Activated CD4-positive, alpha-beta T cell treated with anti-CD3 and anti-CD28 coated beads, Interleukin-2, amount 10 ng/mL, durations not matched to agents 7 days and 5 days (primary cell): ENCODE data around the gene AKAP13. TPM values are rescaled to one million over a fixed set of nuclear protein-coding genes. Genes with fewer than 3 reads are reported as not detected.

Source experiments
- CTCF ChIA-PET: fragments of 350-600 bp; sonication (Branson Sonifier 250); formaldehyde crosslinking; loops from one replicate; lab custom pipeline; 2021; ENCODE audit warnings: antibody characterized with exemption; lab: Charles Lee
- POLR2A ChIA-PET: fragments of 350-600 bp; sonication (Branson Sonifier 250); formaldehyde crosslinking; loops from one replicate; lab custom pipeline; 2021; ENCODE audit warnings: antibody characterized with exemption; lab: Charles Lee
- DNase-seq: peaks from one replicate; pipeline ENCODE4 v3.0.0-alpha.2; 2020
- H3K27ac Mint-ChIP-seq: one replicate; pipeline ENCODE4 v1.8.0; 2021; ENCODE audit warnings: mild to moderate bottlenecking, moderate library complexity, mixed read lengths
- H3K27me3 Mint-ChIP-seq: one replicate; pipeline ENCODE4 v1.8.0; 2021; ENCODE audit warnings: mixed read lengths
- H3K36me3 Mint-ChIP-seq: one replicate; pipeline ENCODE4 v1.8.0; 2021; ENCODE audit warnings: low read depth, mixed read lengths
- H3K4me1 Mint-ChIP-seq: one replicate; pipeline ENCODE4 v1.8.0; 2021; ENCODE audit warnings: mixed read lengths
- H3K4me3 Mint-ChIP-seq: one replicate; pipeline ENCODE4 v1.8.0; 2021; ENCODE audit warnings: mild to moderate bottlenecking, moderate library complexity, mixed read lengths
- H3K9me3 Mint-ChIP-seq: one replicate; pipeline ENCODE4 v1.8.0; 2021; ENCODE audit warnings: mixed read lengths
- total RNA-seq, 2 experiments: library from RNA; stranded (reverse); gene quantifications; one replicate each; pipeline ENCODE4 v1.2.3, GENCODE V29; 2021

Gene AKAP13
- total RNA-seq, 2 experiments from 2014 or later, result 152 to 181 TPM

GRCh38 chr15:85750319-85751290 lies 370.2 kb downstream of the AKAP13 start:
- CTCF ChIA-PET, result no interaction called here
- no peaks in the 10 kb centered on the region for H3K9me3 Mint-ChIP-seq
- DNase-seq, result no peak
- H3K27me3 Mint-ChIP-seq, result no peaks in the 10 kb centered on the region
- H3K4me1 Mint-ChIP-seq, result peaks cover 12% of the 10 kb centered on the region
- peaks cover 19% of the 10 kb centered on the region for H3K36me3 Mint-ChIP-seq
- peak overlapping the region; percentile 50 for H3K27ac Mint-ChIP-seq
- H3K4me3 Mint-ChIP-seq, result no peak overlapping the region
- POLR2A ChIA-PET, result no interaction called here

DNA sequence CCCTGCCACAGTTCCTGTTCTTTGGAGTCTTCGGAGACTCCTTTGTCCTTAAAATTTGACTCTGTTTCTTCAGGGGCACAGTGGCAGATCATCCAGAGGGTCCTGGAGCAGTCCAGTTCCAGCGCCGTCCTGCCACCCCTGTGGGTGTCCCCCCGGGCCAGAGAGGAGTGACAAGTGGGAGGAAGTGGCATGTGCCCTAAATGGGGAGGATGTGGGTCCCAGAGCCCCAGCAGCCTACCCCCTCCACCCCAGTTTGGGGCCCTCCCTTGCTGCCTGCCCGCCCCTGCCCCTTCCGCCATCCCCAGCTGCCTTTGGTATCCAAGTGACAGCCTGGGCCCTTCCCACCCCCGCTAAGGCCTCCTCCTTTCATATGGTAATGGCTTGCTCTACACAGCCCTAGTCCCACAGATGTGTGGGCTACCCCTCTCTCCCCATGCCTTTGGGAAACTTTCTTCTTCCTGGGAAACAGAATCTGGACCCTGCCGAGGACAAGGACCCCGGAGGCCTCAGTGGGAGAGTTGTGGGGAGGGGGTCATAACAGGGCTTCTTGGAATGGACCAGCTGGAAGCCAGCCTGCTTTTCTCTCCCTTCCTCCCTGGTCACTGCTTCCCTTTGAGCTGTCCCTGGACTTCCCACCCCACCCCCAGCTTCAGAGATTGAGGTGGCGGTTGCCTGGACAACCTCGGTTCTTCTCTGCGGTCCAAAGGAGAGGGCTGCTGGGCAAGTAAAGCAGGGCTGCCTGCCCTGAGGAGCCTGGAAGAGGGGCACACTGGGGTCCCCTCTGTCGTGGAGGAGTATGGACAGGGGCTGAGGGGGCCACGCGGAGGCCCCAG lies 371.1 kb downstream of the AKAP13 start:
- peak overlapping the region; percentile 36 for H3K27ac Mint-ChIP-seq
- peaks cover 15% of the 10 kb centered on the region for H3K36me3 Mint-ChIP-seq
- POLR2A ChIA-PET, result no interaction called here
- no peak overlapping the region for H3K4me3 Mint-ChIP-seq
- CTCF ChIA-PET, result interaction anchor here (0.9 to 1.7 kb wide), 3 partner anchors 9 to 12 kb away, joined by 3 to 5 read pairs (median 3); no protein-coding TSS in a partner anchor
- peaks cover 12% of the 10 kb centered on the region for H3K4me1 Mint-ChIP-seq
- H3K9me3 Mint-ChIP-seq, result no peaks in the 10 kb centered on the region
- no peaks in the 10 kb centered on the region for H3K27me3 Mint-ChIP-seq
- no peak for DNase-seq

- H3K4me1 Mint-ChIP-seq, result peaks cover 12% of the 10 kb centered on the region
- ChIA-PET POLR2A (no interaction called here), CTCF (interaction anchor here (0.6 to 1.7 kb wide), 4 partner anchors 9 to 16 kb away, joined by 3 to 5 read pairs (median 3); no protein-coding TSS in a partner anchor)
- H3K27ac Mint-ChIP-seq, result no peak overlapping the region
- peaks cover 10% of the 10 kb centered on the region for H3K36me3 Mint-ChIP-seq
- H3K9me3 Mint-ChIP-seq, result no peaks in the 10 kb centered on the region
- no peak for DNase-seq
- H3K27me3 Mint-ChIP-seq, result no peaks in the 10 kb centered on the region
- no peak overlapping the region for H3K4me3 Mint-ChIP-seq
These were observed 371.7 kb downstream of the AKAP13 start for GRCh38 chr15:85752124-85752475.

DNA sequence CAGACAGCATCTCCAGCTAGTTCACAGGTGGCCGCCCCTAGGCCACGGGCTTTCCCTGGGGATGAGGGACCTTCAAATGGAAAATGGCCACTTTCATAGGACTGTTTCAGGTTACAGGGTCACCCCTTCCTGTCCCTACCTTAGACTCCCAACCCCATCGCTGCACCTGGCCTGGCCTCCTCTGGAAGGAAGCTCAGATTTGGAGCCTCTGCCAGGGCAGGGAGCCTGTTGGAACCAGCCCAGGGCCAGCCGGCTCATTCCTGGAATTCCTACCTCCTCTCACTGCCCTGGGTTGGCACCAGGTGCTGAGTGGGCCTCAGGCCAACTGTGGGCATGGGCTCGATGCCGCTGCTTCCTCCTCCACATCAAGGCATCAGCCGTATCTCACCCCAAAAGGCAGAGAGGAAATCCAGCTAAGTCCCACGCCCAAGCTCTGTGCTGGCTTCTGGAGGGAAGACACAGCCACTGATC lies 372.1 kb downstream of the AKAP13 start:
- Mint-ChIP-seq H3K9me3 (no peaks in the 10 kb centered on the region), H3K4me3 (no peak overlapping the region), H3K36me3 (peaks cover 6% of the 10 kb centered on the region), H3K27me3 (no peaks in the 10 kb centered on the region), H3K4me1 (peaks cover 12% of the 10 kb centered on the region), H3K27ac (peak overlapping the region; percentile 65)
- CTCF ChIA-PET, result interaction anchor here (0.6 to 1.7 kb wide), 4 partner anchors 9 to 16 kb away, joined by 3 to 5 read pairs (median 3); no protein-coding TSS in a partner anchor
- POLR2A ChIA-PET, result no interaction called here
- DNase-seq, result no peak

DNA sequence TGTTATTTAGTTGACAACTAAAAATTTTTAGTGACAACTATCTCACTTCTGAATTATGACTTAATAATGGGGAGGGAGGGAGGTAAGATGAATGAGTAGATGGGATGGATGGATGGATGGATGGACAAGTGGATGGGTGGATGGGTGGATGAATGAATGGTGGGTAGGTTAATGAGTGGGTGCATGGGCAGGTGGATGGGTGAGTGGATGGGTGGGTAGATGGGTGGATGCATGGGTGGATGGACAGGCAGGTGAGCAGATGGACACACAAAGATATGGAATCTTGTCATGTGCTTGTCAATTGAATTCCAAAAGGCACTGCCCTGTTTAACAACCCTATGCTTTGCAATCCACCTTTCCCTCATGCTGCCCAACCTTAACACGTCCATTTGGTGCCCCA lies 372.9 kb downstream of the AKAP13 start:
- POLR2A ChIA-PET, result no interaction called here
- H3K27me3 Mint-ChIP-seq, result no peaks in the 10 kb centered on the region
- peaks cover 12% of the 10 kb centered on the region for H3K4me1 Mint-ChIP-seq
- no peaks in the 10 kb centered on the region for H3K9me3 Mint-ChIP-seq
- no peak overlapping the region for H3K27ac Mint-ChIP-seq
- DNase-seq, result no peak
- CTCF ChIA-PET, result interaction anchor here (0.5 kb wide), 1 partner anchor 107 kb away, joined by 3 read pairs; no protein-coding TSS in a partner anchor
- H3K36me3 Mint-ChIP-seq, result peaks cover 9% of the 10 kb centered on the region
- H3K4me3 Mint-ChIP-seq, result no peak overlapping the region

- H3K27ac Mint-ChIP-seq, result peak overlapping the region; percentile 54
- H3K4me3 Mint-ChIP-seq, result no peak overlapping the region
- ChIA-PET POLR2A (no interaction called here), CTCF (interaction anchor here (2.4 kb wide), 1 partner anchor 10 kb away, joined by 10 read pairs; no protein-coding TSS in a partner anchor)
- no peak for DNase-seq
- peaks cover 12% of the 10 kb centered on the region for H3K4me1 Mint-ChIP-seq
- peaks cover 6% of the 10 kb centered on the region for H3K36me3 Mint-ChIP-seq
- no peaks in the 10 kb centered on the region for H3K9me3 Mint-ChIP-seq
- no peaks in the 10 kb centered on the region for H3K27me3 Mint-ChIP-seq
These were observed 373.5 kb downstream of the AKAP13 start for GRCh38 chr15:85753791-85754452.

DNA sequence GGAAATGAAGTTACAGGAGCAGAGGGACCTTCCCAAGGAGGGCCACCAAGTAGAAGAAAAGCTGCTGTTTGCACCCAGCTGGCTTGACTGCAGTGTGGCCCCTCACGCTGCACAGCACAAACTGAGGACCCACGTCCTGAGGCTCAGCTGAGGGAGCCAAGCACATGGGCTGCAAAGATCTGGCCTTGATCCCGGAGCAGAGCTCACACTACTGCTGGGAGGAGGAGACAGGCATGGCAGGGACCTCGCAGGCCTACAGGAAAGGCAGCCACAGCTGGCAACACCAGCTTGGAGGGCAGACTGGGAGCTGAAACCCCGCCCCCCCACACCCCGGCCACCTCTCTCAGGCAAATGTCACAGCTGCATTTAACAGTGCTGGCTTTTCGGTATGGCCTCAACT lies 374.6 kb downstream of the AKAP13 start:
- no peaks in the 10 kb centered on the region for H3K9me3 Mint-ChIP-seq
- POLR2A ChIA-PET, result no interaction called here
- H3K36me3 Mint-ChIP-seq, result peaks cover 6% of the 10 kb centered on the region
- H3K4me3 Mint-ChIP-seq, result no peak overlapping the region
- H3K4me1 Mint-ChIP-seq, result peaks cover 12% of the 10 kb centered on the region
- no peaks in the 10 kb centered on the region for H3K27me3 Mint-ChIP-seq
- no peak overlapping the region for H3K27ac Mint-ChIP-seq
- no peak for DNase-seq
- CTCF ChIA-PET, result interaction anchor here (2.1 to 2.4 kb wide), 2 partner anchors 9 to 12 kb away, joined by 5 to 10 read pairs; no protein-coding TSS in a partner anchor

- no peaks in the 10 kb centered on the region for H3K27me3 Mint-ChIP-seq
- no peak for DNase-seq
- ChIA-PET POLR2A (no interaction called here), CTCF (interaction anchor here (2.1 to 2.4 kb wide), 2 partner anchors 9 to 12 kb away, joined by 5 to 10 read pairs; no protein-coding TSS in a partner anchor)
- H3K4me1 Mint-ChIP-seq, result peaks cover 12% of the 10 kb centered on the region
- no peak overlapping the region for H3K27ac Mint-ChIP-seq
- H3K9me3 Mint-ChIP-seq, result no peaks in the 10 kb centered on the region
- no peak overlapping the region for H3K4me3 Mint-ChIP-seq
- H3K36me3 Mint-ChIP-seq, result peaks cover 6% of the 10 kb centered on the region
These were observed 375.1 kb downstream of the AKAP13 start for GRCh38 chr15:85755471-85755870.

DNA sequence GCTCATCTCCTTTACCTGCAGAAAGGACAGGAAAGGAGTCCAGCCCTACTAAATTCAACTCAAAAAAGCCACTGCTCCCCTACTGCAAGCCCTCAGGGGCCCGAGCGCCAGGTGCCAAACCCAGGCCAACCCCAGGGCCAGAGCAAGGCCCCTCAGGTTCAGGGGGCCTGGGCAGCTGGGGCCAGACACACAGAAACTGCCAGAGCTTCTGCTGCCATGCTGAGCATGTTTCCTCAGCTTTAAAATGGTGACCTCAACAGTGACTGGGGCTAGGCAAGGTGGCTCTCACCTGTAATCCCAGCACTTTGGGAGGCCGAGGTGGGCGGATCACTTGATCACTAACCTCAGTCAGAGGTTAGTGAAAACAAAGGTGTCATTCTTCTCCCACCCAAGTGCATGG lies 375.5 kb downstream of the AKAP13 start:
- Mint-ChIP-seq H3K36me3 (peaks cover 6% of the 10 kb centered on the region), H3K4me3 (no peak overlapping the region), H3K27ac (no peak overlapping the region), H3K27me3 (no peaks in the 10 kb centered on the region), H3K4me1 (peaks cover 7% of the 10 kb centered on the region), H3K9me3 (no peaks in the 10 kb centered on the region)
- POLR2A ChIA-PET, result no interaction called here
- CTCF ChIA-PET, result interaction anchor here (2.1 to 2.4 kb wide), 2 partner anchors 8 to 13 kb away, joined by 5 to 10 read pairs; no protein-coding TSS in a partner anchor
- no peak for DNase-seq

DNA sequence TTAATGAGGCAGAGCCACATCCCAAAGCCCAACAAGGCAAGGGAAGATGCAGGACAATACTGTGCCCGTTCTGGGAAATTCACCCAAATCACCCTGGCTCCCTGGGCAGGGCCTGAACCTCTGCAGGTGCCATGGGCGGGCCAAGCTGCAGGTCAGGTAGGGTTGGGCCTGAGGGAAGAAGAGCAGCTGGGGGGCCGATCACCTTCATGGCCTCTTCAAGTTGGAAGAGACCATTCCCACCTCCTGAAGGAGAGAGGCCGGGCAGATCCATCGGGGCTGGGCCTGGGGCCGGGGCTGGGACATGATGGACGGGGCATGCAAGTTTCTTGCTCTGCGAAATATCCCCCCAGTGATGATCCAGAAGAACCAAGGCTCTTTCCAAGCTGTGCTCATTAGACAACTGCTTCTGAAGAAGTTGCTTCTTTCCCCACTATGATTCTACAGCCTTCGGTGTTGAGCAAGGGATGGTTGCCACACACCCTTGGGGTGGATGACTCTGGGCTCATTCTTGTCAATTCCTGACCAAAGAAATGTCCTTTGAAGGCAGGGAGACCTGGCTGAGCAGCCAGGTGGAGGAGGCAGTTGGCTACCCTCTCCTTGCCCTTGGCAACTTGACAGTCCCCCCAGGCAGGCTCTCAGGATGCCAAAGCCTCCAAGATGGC lies 376.1 kb downstream of the AKAP13 start:
- DNase-seq, result no peak
- Mint-ChIP-seq H3K4me1 (peaks cover 4% of the 10 kb centered on the region), H3K27me3 (no peaks in the 10 kb centered on the region), H3K36me3 (peaks cover 6% of the 10 kb centered on the region), H3K4me3 (no peak overlapping the region), H3K9me3 (no peaks in the 10 kb centered on the region), H3K27ac (no peak overlapping the region)
- POLR2A ChIA-PET, result no interaction called here
- CTCF ChIA-PET, result interaction anchor here (1.1 to 2.1 kb wide), 2 partner anchors 10 to 14 kb away, joined by 3 to 5 read pairs; no protein-coding TSS in a partner anchor

DNA sequence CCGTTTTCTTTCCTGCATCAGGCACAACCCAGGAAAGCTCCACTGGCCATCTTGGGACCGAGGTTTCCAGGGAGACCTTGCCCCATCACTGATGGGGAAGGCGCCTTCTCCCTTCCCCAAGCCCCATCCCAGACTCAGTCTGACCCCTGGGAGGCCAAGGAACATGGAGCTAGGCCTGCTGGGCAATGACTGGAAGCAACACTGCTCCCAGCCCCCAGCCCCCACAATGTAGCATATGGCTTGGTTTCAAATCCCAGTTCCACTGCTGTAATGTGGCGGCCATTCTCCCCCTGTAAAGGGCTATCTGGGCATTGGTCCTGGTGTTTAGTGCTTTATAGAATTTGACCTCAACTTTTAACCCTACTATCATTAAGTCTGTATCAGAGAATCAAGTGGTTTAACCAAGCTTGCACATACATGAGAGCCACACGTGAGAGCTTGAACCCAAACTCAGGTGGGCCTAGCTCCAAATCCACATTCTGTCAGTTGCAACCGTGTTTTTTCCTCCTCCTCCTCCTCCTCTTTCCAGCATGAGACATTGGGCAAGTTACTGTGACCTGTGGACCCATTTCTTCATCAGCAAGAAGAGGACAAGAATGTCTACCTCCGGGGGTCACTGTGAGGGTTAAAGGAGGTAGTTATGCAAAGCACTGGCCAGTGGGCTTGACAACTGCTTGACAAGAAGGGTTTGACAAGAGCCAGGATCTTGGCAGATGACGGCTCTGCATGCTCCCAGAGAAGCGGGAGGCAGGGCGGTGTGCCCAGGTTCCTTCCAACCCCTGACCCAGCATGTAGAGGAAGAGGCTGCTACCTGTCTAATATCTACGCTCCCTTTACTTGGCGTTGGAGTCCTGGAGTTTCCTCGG lies 376.9 kb downstream of the AKAP13 start:
- Mint-ChIP-seq H3K27ac (no peak overlapping the region), H3K4me1 (peaks cover 4% of the 10 kb centered on the region), H3K9me3 (no peaks in the 10 kb centered on the region), H3K27me3 (no peaks in the 10 kb centered on the region), H3K36me3 (peaks cover 6% of the 10 kb centered on the region), H3K4me3 (no peak overlapping the region)
- DNase-seq, result no peak
- POLR2A ChIA-PET, result no interaction called here
- CTCF ChIA-PET, result interaction anchor here (1.1 kb wide), 1 partner anchor 9 kb away, joined by 3 read pairs; no protein-coding TSS in a partner anchor
